Measurements from ENCODE around the gene ITGB5. TPM values are rescaled to one million over a fixed set of nuclear protein-coding genes. Genes with fewer than 3 reads are reported as not detected.

The ITGB5 gene
- polyA plus RNA-seq, 3 donors: 0.68 to 1.2 (median 1.0) TPM

GRCh38 chr3:124714223-124714853 is 172.8 kb downstream of the ITGB5 start:
- Mint-ChIP-seq H3K27me3 (ENCODE audit: low read depth in 3 of 3) (peaks cover 17 to 40% (median 27%) of the 10 kb centered on the region in 3 donors), H3K4me1 (no peaks in the 10 kb centered on the region), H3K9me3 (peaks cover 0 to 2% (median 0%) of the 10 kb centered on the region in 7 donors), H3K4me3 (no peak overlapping the region), H3K36me3 (no peaks in the 10 kb centered on the region), H3K27ac (peak overlapping the region in 1 of 7 donors; percentile 31)
- peaks cover 7 to 9% of the 10 kb centered on the region in 2 donors for H3K27me3 ChIP-seq (ENCODE audit: control insufficient read depth in 2 of 2, insufficient read depth in 2 of 2, low read length in 2 of 2)
- no peak for TF ChIP-seq CTCF (IDR thresholded peaks at IDR 0.05)
- H2AFZ ChIP-seq (ENCODE audit: insufficient read depth, low read depth, low read length, poor library complexity, severe bottlenecking): no peak overlapping the region
- no peak overlapping the region for H3K4me3 ChIP-seq (replicated peaks in 1 of 3; ENCODE audit: low read depth in 2 of 3, low read length in 3 of 3)
- no peaks in the 10 kb centered on the region for H3K79me2 ChIP-seq (ENCODE audit: insufficient read depth, low read length)
- H3K9me3 ChIP-seq (replicated peaks in 1 of 2; ENCODE audit: control insufficient read depth in 1 of 2, insufficient read depth in 1 of 2, low read length in 2 of 2): no peaks in the 10 kb centered on the region
- no peaks in the 10 kb centered on the region for H4K20me1 ChIP-seq (ENCODE audit: insufficient read depth, low read length)
- H3K4me2 ChIP-seq (replicated peaks; ENCODE audit: extremely low read depth, low read length, poor library complexity, severe bottlenecking): no peak overlapping the region
- no peaks in the 10 kb centered on the region for H3K36me3 ChIP-seq (replicated peaks in 1 of 2; ENCODE audit: control insufficient read depth in 1 of 2, insufficient read depth in 2 of 2, low read length in 2 of 2)
- no peak overlapping the region for H3K9ac ChIP-seq (ENCODE audit: insufficient read depth, low read length, poor library complexity, severe bottlenecking)
- no peaks in the 10 kb centered on the region for H3K4me1 ChIP-seq (ENCODE audit: control insufficient read depth in 1 of 2, insufficient read depth in 2 of 2, low read length in 2 of 2)
- DNase-seq: no peak
- WGBS (ENCODE audit: insufficient coverage): no CpG with 5 or more reads among the region's 11 CpGs
- intact Hi-C loops (cut with micrococcal nuclease): no loop called here
- H3K27ac ChIP-seq (ENCODE audit: low read depth in 1 of 2, low read length in 2 of 2): no peak overlapping the region

Small RNA genes lying within 50 kb of the gene (small RNA-seq; reads per million reads assigned to genes)
- not detected for gene MIR544B (ENCODE audit: insufficient read length, low read depth)

Other genes with a start within 250 kb of the ITGB5 start
- gene UMPS, start 156.9 kb downstream of the ITGB5 start, polyA plus RNA-seq: 10 to 100 TPM in 1 of 3 donors, 1 to 10 TPM in 2; 4.6 to 13.5 (median 9.1) TPM
- not detected for gene MUC13, start 47.4 kb upstream of the ITGB5 start, polyA plus RNA-seq
- 1 to 10 TPM in 1 of 3 donors, under 1 TPM in 2; 0.28 to 4.2 (median 0.69) TPM for gene HEG1, start 168.6 kb upstream of the ITGB5 start, polyA plus RNA-seq

Data from CD14-positive monocyte (primary cell).